ENCODE measurements around the gene C2orf76. TPM values are rescaled to one million over a fixed set of nuclear protein-coding genes. Genes with fewer than 3 reads are reported as not detected.

The C2orf76 gene
- total RNA-seq, 1 donor from 2014 or later, result 13.3 TPM

Other genes with a start within 250 kb of the C2orf76 start
- gene C1QL2, start 208.1 kb downstream of the C2orf76 start, total RNA-seq, result not detected in 2 replicates
- 0.55 and 0.78 TPM in 2 replicates for gene STEAP3, start 143.0 kb downstream of the C2orf76 start, total RNA-seq
- 162 and 168 TPM in 2 replicates for gene DBI, start 143 bp upstream of the C2orf76 start, total RNA-seq
- 0.14 TPM in 1 of 2 replicates, not detected in the other for gene TMEM37, start 65.0 kb upstream of the C2orf76 start, total RNA-seq
- not detected in 2 replicates for gene SCTR, start 157.6 kb upstream of the C2orf76 start, total RNA-seq
- not detected in 2 replicates for gene CFAP221, start 177.6 kb upstream of the C2orf76 start, total RNA-seq